Measurements from ENCODE around the gene OAS2. TPM values are rescaled to one million over a fixed set of nuclear protein-coding genes. Genes with fewer than 3 reads are reported as not detected.

OAS2 gene
- total and polyA plus RNA-seq, 9 of the 15 experiments (the other 6 are each of a cell fraction or from before 2014, with no cell fraction given), result 0.13 to 0.85 TPM; not detected in 7

DNA sequence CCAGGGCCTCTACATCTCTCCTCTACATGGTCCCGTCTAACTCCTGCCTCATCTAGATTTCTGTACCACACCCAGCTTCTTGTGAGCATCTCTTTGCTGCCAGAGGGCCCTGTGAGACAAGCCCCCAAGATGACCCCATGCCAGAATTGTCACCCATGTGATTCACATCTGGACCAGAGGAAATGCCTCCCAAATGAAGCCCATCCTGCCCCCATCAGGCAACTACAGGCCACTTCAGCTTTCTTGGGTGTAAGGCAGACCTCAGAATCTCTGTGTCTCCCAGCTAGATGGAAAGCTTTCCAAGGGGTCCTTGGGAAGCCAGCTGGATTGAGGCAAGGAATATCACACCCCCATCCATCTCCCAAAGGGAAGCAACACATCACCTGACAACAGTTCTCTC is 49.3 kb upstream of the OAS2 start:
- POLR2A ChIA-PET, result interaction anchor here (0.7 kb wide), 1 partner anchor 37 kb away, joined by 5 read pairs; no protein-coding TSS in a partner anchor
- Histone ChIP-seq H3K36me3 (ENCODE audit: control insufficient read depth, insufficient read depth, low read length) (no peaks in the 10 kb centered on the region), H3K9me3 (replicated peaks; ENCODE audit: control insufficient read depth, insufficient read depth, low read depth, low read length) (no peaks in the 10 kb centered on the region; the same call in 1 of the 2 replicates), H3K9ac (ENCODE audit: insufficient read depth in 1 of 2, low read depth in 2 of 2, low read length in 2 of 2) (no peak overlapping the region), H3K27me3 (ENCODE audit: control insufficient read depth in 2 of 2, insufficient read depth in 2 of 2, low read length in 2 of 2) (no peaks in the 10 kb centered on the region), H3K4me2 (ENCODE audit: insufficient read depth, low read length) (no peak overlapping the region), H4K20me1 (replicated peaks; ENCODE audit: control insufficient read depth, insufficient read depth, low read length) (no peaks in the 10 kb centered on the region), H3K4me1 (replicated peaks in 1 of 2; ENCODE audit: control insufficient read depth in 2 of 2, insufficient read depth in 2 of 2, low read length in 2 of 2) (no peaks in the 10 kb centered on the region), H3K4me3 (no peak overlapping the region), H2AFZ (ENCODE audit: low read depth, low read length) (no peak overlapping the region), H3K9me1 (ENCODE audit: control insufficient read depth, insufficient read depth, low read length) (no peaks in the 10 kb centered on the region), H3K79me2 (ENCODE audit: control insufficient read depth, insufficient read depth, low read length) (no peaks in the 10 kb centered on the region), H3K27ac (ENCODE audit: extremely low read depth, low read depth, low read length) (no peak overlapping the region)
- no peak for FAIRE-seq
- TF ChIP-seq, protein P1, sequence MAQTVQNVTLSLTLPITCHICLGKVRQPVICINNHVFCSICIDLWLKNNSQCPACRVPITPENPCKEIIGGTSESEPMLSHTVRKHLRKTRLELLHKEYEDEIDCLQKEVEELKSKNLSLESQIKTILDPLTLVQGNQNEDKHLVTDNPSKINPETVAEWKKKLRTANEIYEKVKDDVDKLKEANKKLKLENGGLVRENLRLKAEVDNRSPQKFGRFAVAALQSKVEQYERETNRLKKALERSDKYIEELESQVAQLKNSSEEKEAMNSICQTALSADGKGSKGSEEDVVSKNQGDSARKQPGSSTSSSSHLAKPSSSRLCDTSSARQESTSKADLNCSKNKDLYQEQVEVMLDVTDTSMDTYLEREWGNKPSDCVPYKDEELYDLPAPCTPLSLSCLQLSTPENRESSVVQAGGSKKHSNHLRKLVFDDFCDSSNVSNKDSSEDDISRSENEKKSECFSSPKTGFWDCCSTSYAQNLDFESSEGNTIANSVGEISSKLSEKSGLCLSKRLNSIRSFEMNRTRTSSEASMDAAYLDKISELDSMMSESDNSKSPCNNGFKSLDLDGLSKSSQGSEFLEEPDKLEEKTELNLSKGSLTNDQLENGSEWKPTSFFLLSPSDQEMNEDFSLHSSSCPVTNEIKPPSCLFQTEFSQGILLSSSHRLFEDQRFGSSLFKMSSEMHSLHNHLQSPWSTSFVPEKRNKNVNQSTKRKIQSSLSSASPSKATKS (CRISPR knock-in tag; IDR thresholded peaks at IDR 0.05), result no peak
- no peak for TF ChIP-seq IRF2 (CRISPR knock-in tag; IDR thresholded peaks at IDR 0.05)
- TF ChIP-seq, protein P2, sequence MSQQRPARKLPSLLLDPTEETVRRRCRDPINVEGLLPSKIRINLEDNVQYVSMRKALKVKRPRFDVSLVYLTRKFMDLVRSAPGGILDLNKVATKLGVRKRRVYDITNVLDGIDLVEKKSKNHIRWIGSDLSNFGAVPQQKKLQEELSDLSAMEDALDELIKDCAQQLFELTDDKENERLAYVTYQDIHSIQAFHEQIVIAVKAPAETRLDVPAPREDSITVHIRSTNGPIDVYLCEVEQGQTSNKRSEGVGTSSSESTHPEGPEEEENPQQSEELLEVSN (IDR thresholded peaks at IDR 0.05; ENCODE audit: borderline replicate concordance in 1 of 2, extremely low read depth in 1 of 2, insufficient read depth in 1 of 2, insufficient read length in 1 of 2, low read depth in 1 of 2, low read length in 1 of 2, poor library complexity in 1 of 2, severe bottlenecking in 1 of 2), result no peak
- no peak for ATAC-seq
- intact Hi-C loops (cut with micrococcal nuclease) (no loop called here), in situ Hi-C loops (cut with MboI) (no loop called here)
- WGBS (ENCODE audit: insufficient coverage, low coverage, missing lambda C conversion rate), result 0% methylated on average over 1 of the region's 1 CpG
- CTCF ChIA-PET (ENCODE audit: low intra/inter-chr PET ratio), result no interaction called here
- no peak for DNase-seq (ENCODE audit: extremely low read depth in 1 of 4, low spot score in 3 of 4)
- no TSS peak for BruUV-seq (replicated peaks)
